Stomach (tissue), 9 donors: ENCODE measurements around the gene SLC9A6. TPM values are rescaled to one million over a fixed set of nuclear protein-coding genes. Genes with fewer than 3 reads are reported as not detected.
"Not testable (repeated sequence)": the region's sequence is repeated elsewhere in the genome, so short reads cannot be mapped to it uniquely, and the experiment has no call there.

Experiments used
- DNase-seq, 2 donors: peaks; one replicate each; pipeline versions ENCODE4 v3.0.0 to v3.0.0-alpha.2; 2013 to 2019
- H3K27ac ChIP-seq, 5 donors: fragments of 200-600 bp in 4 of 5; sonication (generic) in 4 of 5; one replicate each; pipeline ENCODE4 v1.5.1; 2013 to 2019; ENCODE audit warnings: mild to moderate bottlenecking in 1 of 5, moderate library complexity in 1 of 5
- H3K27me3 ChIP-seq, 3 donors: fragments of 200-600 bp; sonication (generic); one replicate each; pipeline ENCODE4 v1.5.1; 2017 to 2019; ENCODE audit warnings: mixed run types in 1 of 3
- H3K36me3 ChIP-seq, 4 donors: fragments of 200-600 bp; sonication (generic); 1 replicate in 3 of 4; 2 replicates in 1 of 4; pipeline ENCODE4 v1.5.1; 2016 to 2019
- H3K4me1 ChIP-seq, 4 donors: fragments of 200-600 bp; sonication (generic); one replicate each; pipeline ENCODE4 v1.5.1; 2016 to 2019
- H3K4me3 ChIP-seq, 4 donors: fragments of 200-600 bp; sonication (generic) in 3 of 4; one replicate each; pipeline ENCODE4 v1.5.1; 2016 to 2019; ENCODE audit warnings: mild to moderate bottlenecking in 1 of 4
- H3K9me3 ChIP-seq, 4 donors: fragments of 200-600 bp; sonication (generic); one replicate each; pipeline ENCODE4 v1.5.1; 2016 to 2019
- CTCF ChIP-seq, 7 experiments: fragments of 450-650 bp in 4 of 7; fragments of 200-600 bp in 3 of 7; sonication (generic) in 3 of 7; IDR thresholded peaks; one replicate each; pipeline ENCODE4 v1.5.1; 2016 to 2019; ENCODE audit warnings: antibody characterized with exemption in 7 of 7, control low read depth in 2 of 7, mild to moderate bottlenecking in 1 of 7
- EP300 ChIP-seq: sonication (generic); formaldehyde crosslinking; IDR thresholded peaks from one replicate; pipeline ENCODE4 v1.6.1; 2017; ENCODE audit warnings: antibody characterized with exemption
- POLR2A ChIP-seq, 4 donors: fragments of 450-650 bp; IDR thresholded peaks; one replicate each; pipeline ENCODE4 v1.6.1; 2016; ENCODE audit warnings: antibody characterized with exemption in 4 of 4, control low read depth in 2 of 4, mild to moderate bottlenecking in 1 of 4, moderate library complexity in 1 of 4
- POLR2AphosphoS5 ChIP-seq, 3 donors: sonication (generic); formaldehyde crosslinking; IDR thresholded peaks; one replicate each; pipeline ENCODE4 v1.6.1; 2016; ENCODE audit warnings: antibody characterized with exemption in 3 of 3
- WGBS, 5 donors: extraction: QIAGEN DNeasy Blood & Tissue Kit in 3 of 5; methylation state at CpG; one replicate each; pipeline versions ENCODE4 v1.1.5 to v1.1.7; 2013 to 2018; 5-methylcytosine and 5-hydroxymethylcytosine counted together
- intact Hi-C: fragments of 100-400 bp; cut with DNase I; formaldehyde crosslinking; loops from one replicate; pipeline ENCODE4 v1.15.1; 2023; ENCODE audit warnings: low total_unique reads
- polyA plus RNA-seq, 3 donors: library from polyadenylated mRNA; stranded (reverse); fragments of 200-250 nt; gene quantifications; one replicate each; pipeline ENCODE4 v1.2.3, GENCODE V29; 2013
- total RNA-seq, 5 donors: library from RNA; depleted of rRNA; stranded (reverse); fragments of >200 nt; gene quantifications; one replicate each; pipeline versions ENCODE4 v1.1.0 to v1.2.3, GENCODE V29; 2014 to 2016
- donor health status: healthy with polysubstance abuse.
- donor health status: Bipolar disorder and iron deficiency.
- donor health status: healthy.

SLC9A6 gene
- total and polyA plus RNA-seq, 8 donors, result 0.58 to 26.4 (median 5.5) TPM

GRCh38 chrX:136086521-136086920 is 101.3 kb downstream of the SLC9A6 start:
- Histone ChIP-seq H3K9me3 (peaks cover 0 to 4% (median 0%) of the 10 kb centered on the region in 4 donors), H3K27me3 (no peaks in the 10 kb centered on the region), H3K27ac (no peak overlapping the region), H3K36me3 (no peaks in the 10 kb centered on the region), H3K4me3 (no peak overlapping the region), H3K4me1 (no peaks in the 10 kb centered on the region)
- no peak for DNase-seq
- no peak for TF ChIP-seq POLR2AphosphoS5 (IDR thresholded peaks at IDR 0.05)
- TF ChIP-seq EP300, result no peak
- TF ChIP-seq CTCF (IDR thresholded peaks at IDR 0.05), result no peak
- TF ChIP-seq POLR2A (IDR thresholded peaks at IDR 0.05), result no peak
- intact Hi-C loops, result no loop called here
- WGBS, 5 donors, result 81 to 94% (median 93%) methylated on average over 2 of the region's 2 CpGs

GRCh38 chrX:136091898-136092297 is 106.7 kb downstream of the SLC9A6 start:
- H3K9me3 ChIP-seq, H3K4me1 ChIP-seq, intact Hi-C loops, DNase-seq, H3K4me3 ChIP-seq, H3K27me3 ChIP-seq, H3K27ac ChIP-seq, H3K36me3 ChIP-seq: not testable (repeated sequence)
- 92 to 96% (median 96%) methylated on average over 4 to 6 of the region's 6 CpGs for WGBS, 5 donors

- no peak overlapping the region for H3K4me3 ChIP-seq
- WGBS, 5 donors, result 68 to 88% (median 79%) methylated on average over 3 of the region's 3 CpGs
- DNase-seq, result no peak
Measured at GRCh38 chrX:136094962-136095361, 109.7 kb downstream of the SLC9A6 start.

More at GRCh38 chrX:136094962-136095361, 109.7 kb downstream of the SLC9A6 start:
- intact Hi-C loops, result no loop called here
- peaks cover 0 to 4% (median 0%) of the 10 kb centered on the region in 4 donors for H3K9me3 ChIP-seq
- H3K27me3 ChIP-seq, result no peaks in the 10 kb centered on the region
- TF ChIP-seq EP300, result no peak
- no peak for TF ChIP-seq CTCF (IDR thresholded peaks at IDR 0.05)
- TF ChIP-seq POLR2AphosphoS5 (IDR thresholded peaks at IDR 0.05), result no peak
- TF ChIP-seq POLR2A (IDR thresholded peaks at IDR 0.05), result no peak
- no peak overlapping the region for H3K27ac ChIP-seq
- no peaks in the 10 kb centered on the region for H3K36me3 ChIP-seq
- no peaks in the 10 kb centered on the region for H3K4me1 ChIP-seq

Other genes with a start within 250 kb of the SLC9A6 start
- gene CT45A3, start 217.2 kb upstream of the SLC9A6 start, total RNA-seq, result not detected
- gene CT45A3, start 217.2 kb upstream of the SLC9A6 start, polyA plus RNA-seq, result not detected
- not detected for gene CT45A5, start 199.9 kb upstream of the SLC9A6 start, total RNA-seq
- gene CT45A5, start 199.9 kb upstream of the SLC9A6 start, polyA plus RNA-seq, result not detected
- not detected for gene CT45A6, start 182.6 kb upstream of the SLC9A6 start, total RNA-seq
- gene CT45A6, start 182.6 kb upstream of the SLC9A6 start, polyA plus RNA-seq, result not detected
- not detected for gene CT45A2, start 165.4 kb upstream of the SLC9A6 start, total RNA-seq
- gene CT45A2, start 165.4 kb upstream of the SLC9A6 start, polyA plus RNA-seq, result not detected
- gene CT45A7, start 148.2 kb upstream of the SLC9A6 start, total RNA-seq, result not detected
- not detected for gene CT45A7, start 148.2 kb upstream of the SLC9A6 start, polyA plus RNA-seq
- not detected for gene CT45A8, start 130.9 kb upstream of the SLC9A6 start, total RNA-seq
- not detected for gene CT45A8, start 130.9 kb upstream of the SLC9A6 start, polyA plus RNA-seq
- not detected for gene CT45A9, start 113.6 kb upstream of the SLC9A6 start, total RNA-seq
- gene CT45A9, start 113.6 kb upstream of the SLC9A6 start, polyA plus RNA-seq, result not detected
- not detected for gene CT45A10, start 92.0 kb upstream of the SLC9A6 start, total RNA-seq
- not detected for gene CT45A10, start 92.0 kb upstream of the SLC9A6 start, polyA plus RNA-seq
- not detected for gene SAGE1, start 91.7 kb upstream of the SLC9A6 start, total RNA-seq
- gene SAGE1, start 91.7 kb upstream of the SLC9A6 start, polyA plus RNA-seq, result not detected
- 10 to 100 TPM in 4 of 5 donors, 1 to 10 TPM in 1; 4.3 to 27.2 (median 12.9) TPM for gene MMGT1, start 11.4 kb upstream of the SLC9A6 start, total RNA-seq
- gene MMGT1, start 11.4 kb upstream of the SLC9A6 start, polyA plus RNA-seq, result 1 to 10 TPM; 6.3 to 8.9 (median 7.2) TPM
- gene FHL1, start 162.1 kb downstream of the SLC9A6 start, total RNA-seq, result 1,000 to 10,000 TPM in 1 of 5 donors, 100 to 1,000 TPM in 4; 101 to 1,286 (median 650) TPM
- gene FHL1, start 162.1 kb downstream of the SLC9A6 start, polyA plus RNA-seq, result 100 to 1,000 TPM; 147 to 325 (median 211) TPM